H4 (cell line): ENCODE results near the gene WFDC9. TPM values are rescaled to one million over a fixed set of nuclear protein-coding genes. Genes with fewer than 3 reads are reported as not detected.
A peak's percentile ranks its signal among the peaks of the same experiment; 100 is the strongest.
"Not testable (repeated sequence)": the region's sequence is repeated elsewhere in the genome, so short reads cannot be mapped to it uniquely, and the experiment has no call there.

Experiments
- DNase-seq: peaks from one replicate; pipeline ENCODE4 v3.0.0-alpha.2; 2015; ENCODE audit warnings: low spot score
- total RNA-seq: library from RNA; depleted of rRNA; stranded (reverse); fragments of >200 nt; shearing (Covaris generic); gene quantifications from 2 replicates; pipeline ENCODE4 v1.2.3, GENCODE V29; 2014; rRNA removed

Gene WFDC9
- not detected in 2 replicates for total RNA-seq

GRCh38 chr20:45631184-45631583 lies at the start of gene WFDC9:
Gene WFDC9, minus strand, starts transcription at chr20:45631284. Its CDS starts 21,103 bp downstream, at chr20:45610181.
- no peak for DNase-seq

DNA sequence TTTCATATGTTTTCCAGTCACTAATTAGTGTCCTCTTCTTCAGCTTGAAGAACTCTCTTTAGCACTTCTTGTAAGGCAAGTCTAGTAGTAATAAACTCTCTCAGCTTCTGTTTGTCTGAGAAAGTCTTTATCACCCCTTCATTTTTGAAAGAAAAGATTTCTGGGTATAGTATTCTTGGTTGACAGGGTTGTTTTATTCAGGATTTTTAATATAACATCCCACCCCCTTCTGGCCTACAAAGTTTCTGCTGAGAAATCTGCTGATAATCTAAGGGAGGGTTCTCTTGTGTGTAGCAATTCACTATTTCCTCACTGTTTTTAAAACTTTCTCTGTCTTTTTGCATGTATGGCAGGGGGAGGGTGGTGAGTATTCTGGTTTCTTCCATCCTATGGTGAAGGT lies 48.6 kb upstream of the WFDC9 start:
- no peak for DNase-seq

DNA sequence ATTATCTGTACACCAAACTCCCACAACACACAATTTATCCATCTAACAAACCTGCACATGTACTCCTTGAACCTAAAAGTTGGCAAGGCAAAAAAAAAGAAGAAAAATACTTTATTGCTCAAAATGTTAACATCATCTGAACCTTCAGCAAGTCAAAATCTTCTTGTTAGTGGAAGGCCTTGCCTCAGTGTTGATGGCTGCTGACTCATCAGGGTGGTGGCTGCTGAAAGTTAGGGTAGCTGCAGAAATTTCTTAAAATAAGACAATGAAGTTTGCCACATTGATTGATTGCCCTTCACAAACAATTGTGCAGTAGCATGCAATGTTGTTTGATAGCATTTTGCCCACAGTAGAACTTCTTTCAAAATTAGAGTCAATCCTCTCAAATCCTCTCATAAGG lies 41.7 kb upstream of the WFDC9 start:
- DNase-seq, result no peak

DNA sequence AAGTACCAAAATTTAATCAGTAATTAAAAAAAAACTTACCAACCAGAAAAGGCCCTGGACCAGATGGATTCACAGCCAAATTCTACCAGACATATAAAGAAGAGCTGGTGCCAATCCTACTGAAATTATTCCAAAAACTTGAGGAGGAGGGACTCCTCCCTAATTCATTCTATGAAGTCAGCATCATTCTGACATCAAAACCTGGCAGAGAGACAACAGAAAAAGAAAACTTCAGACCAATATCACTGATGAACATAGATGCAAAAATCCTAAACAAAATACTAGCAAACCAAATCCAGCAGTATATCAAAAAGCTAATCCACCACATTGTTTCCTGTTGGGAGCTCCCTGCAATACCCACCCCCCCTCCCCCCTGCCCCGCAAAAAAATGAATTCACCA lies 39.1 kb upstream of the WFDC9 start, which contains the start of gene WFDC11:
Gene WFDC11 (minus strand): TSS at position 101 of the 400 bp plus-strand sequence. CDS start 19,639 bp downstream, outside the sequence.
- DNase-seq, result no peak

GRCh38 chr20:45657038-45657437 lies 26.0 kb upstream of the WFDC9 start:
- not testable (repeated sequence) for DNase-seq

DNA sequence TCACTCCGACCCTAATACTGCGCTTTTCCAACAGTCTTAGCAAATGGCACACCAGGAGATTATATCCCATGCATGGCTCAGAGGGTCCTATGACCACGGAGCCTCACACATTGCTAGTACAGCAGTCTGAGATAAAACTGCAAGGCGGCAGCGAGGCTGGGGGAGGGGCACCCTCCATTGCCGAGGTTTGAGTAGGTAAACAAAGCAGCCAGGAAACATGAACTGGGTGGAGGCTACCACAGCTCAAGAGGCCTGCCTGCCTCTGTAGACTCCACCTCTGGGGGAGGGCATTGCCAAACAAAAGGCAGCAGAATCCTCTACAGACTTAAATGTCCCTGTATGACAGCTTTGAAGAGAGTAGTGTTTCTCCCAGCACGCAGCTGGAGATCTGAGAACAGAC lies 20.6 kb upstream of the WFDC9 start:
- not testable (repeated sequence) for DNase-seq

DNA sequence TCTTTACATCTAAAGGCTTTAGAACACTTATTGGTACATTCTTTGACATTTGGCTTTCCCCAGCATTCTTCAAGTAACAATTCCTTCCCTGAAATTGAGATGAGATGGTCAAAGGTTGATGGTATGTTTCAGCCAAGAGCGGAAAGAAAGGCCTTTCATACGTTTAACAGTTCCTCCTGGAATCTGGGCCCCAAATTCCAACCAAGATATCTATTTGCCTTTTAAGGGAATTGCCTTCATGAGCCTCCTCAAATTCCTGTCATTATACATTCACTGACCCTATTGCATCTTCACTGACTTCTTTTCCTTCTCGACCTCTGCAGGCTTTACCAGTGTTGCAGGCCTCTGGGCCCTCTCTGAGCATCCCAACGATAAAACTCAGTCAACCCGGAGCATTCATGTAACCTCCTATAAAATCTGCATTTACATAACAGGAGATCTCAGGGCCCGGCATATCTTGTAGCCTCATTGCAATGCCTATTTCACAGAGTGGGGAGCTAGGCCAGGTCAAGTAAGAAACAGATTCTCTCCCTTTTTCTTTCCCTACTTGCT lies 18.3 kb upstream of the WFDC9 start:
- DNase-seq, result no peak

GRCh38 chr20:45647441-45648050 lies 16.5 kb upstream of the WFDC9 start:
- DNase-seq, result no peak

- DNase-seq, result no peak
Observed at GRCh38 chr20:45646875-45647274, 15.8 kb upstream of the WFDC9 start.

- DNase-seq, result not testable (repeated sequence)
Observed at GRCh38 chr20:45645869-45646268, 14.8 kb upstream of the WFDC9 start.

DNA sequence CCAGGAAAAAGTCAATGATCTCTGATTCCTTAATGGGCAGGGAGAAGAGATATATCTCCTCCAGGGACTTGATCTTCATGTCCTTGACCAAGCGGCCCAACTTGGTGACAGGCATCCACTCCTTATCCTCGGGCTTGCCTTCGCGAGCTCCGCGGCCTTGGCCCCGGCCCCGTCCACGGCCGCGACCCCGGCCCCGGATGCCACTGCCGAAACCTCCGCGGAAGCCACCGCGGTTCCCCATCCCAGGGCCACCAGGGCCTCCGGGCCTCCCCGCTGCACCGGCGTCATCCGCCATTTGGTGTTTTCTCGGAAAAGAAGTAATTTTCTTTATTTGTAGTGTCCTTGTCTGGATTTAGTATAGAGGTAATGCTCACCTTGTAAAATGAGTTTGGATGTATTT lies 10.0 kb upstream of the WFDC9 start:
- not testable (repeated sequence) for DNase-seq

DNA sequence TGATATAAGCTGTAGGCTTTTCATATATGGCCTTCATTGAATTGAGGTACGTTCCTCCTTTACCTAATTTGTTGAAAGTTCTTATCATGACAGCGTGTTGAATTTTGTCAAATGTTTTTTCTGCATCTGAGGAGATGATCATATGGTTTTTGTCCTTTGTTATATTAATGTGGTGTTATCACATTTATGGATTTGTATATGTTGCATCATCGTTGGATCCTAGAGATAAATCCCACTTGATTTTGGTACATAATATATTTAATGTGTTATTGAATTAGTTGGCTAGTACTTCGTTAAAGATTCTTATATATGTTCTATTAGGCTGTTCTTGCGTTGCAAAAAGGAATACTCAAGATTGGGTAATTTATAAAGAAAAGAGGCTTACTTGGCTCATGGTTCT lies 8.6 kb upstream of the WFDC9 start:
- DNase-seq, result no peak

GRCh38 chr20:45636513-45636912 lies 5.4 kb upstream of the WFDC9 start:
- DNase-seq, result no peak

DNA sequence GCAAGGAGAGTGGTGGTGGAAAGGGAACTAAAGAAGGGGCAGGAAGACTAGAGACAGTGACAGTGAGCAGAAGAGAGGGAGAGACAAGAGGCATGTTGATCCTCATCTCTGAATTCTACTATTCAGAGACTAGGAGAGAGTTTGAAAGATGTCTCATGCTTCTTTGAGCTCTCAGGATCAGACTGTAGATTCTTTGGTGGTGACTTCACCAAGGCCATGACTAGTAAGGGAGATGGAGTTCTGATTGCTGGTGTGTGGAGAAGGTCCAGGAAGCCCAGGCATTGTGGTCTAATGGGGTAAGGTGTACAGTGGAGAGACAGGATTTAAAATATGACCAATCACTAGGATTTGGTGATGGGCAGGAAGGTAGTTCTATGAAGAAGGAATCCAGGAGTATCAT lies 713 bp downstream of the WFDC9 start:
- DNase-seq, result no peak

DNA sequence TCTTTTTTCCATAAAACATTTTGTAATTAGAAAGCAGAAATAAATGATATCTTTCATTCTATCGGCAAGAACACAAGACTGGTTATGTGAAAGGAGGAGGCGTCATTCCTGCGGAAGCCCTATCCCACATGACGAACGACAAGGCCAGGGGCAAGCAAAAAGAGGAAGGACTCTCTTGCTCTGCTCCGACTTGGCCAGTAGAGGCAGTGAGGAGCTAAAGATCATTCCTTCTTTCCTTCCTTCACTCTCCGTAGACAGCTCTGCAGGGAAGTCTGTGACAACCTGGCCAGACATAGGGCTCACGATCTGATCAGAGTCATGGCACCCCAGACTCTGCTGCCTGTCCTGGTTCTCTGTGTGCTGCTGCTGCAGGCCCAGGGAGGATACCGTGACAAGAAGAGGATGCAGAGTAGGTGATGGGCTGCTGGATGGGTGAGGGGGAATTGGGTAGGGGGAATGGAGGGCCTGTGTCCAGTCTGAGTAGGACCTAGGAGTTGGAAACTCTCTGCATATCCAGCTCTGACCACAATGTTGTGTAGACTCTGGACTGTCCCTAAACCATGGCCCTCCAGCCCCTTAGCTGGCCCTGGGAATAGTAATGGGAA lies 1.5 kb downstream of the WFDC9 start, which contains the start of gene WFDC10A:
Gene WFDC10A (plus strand): TSS at position 244 of the 605 bp plus-strand sequence. CDS start 75 bp downstream, at position 319.
- peak; percentile 67 for DNase-seq

DNA sequence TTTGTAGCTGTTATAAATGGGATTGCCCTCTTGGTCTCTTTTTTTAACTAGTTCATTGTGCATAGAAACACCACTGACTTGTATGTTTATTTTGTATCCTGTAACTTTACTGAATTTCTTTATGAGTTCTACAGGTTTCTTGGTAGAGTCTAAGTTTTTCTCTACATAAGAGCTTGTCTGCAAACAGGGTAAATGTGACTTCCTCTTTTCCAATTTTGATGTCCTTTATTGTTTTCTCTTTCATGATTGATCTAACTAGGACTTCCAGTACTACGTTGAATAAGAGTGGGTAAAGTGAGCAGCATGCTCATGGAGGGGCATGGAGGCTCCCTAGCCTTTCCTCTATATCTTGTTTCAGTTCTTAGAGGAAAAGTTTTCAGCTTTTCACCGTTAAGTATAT lies 4.5 kb downstream of the WFDC9 start:
- no peak for DNase-seq

GRCh38 chr20:45621593-45621992 lies 9.5 kb downstream of the WFDC9 start:
- no peak for DNase-seq

DNA sequence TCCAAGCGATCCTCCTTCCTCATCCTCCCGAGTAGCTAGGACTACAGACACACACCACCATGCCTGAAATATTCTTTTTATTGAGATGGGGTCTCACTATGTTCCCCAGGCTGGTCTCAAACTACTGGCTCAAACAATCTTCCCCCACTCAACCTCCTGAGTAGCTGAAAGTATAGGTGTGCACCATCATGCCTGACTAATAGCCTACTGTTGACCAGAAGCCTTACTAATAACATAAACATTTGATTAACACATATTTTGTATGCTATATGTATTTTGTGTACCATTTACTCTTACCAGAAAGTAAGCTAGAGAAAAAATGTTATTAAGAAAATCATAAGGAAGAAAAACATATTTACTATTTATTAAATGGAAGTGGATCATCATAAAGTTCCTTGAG lies 13.5 kb downstream of the WFDC9 start:
- DNase-seq, result no peak

GRCh38 chr20:45612314-45612713 lies 18.8 kb downstream of the WFDC9 start:
- no peak for DNase-seq

GRCh38 chr20:45611054-45611453 lies 20.0 kb downstream of the WFDC9 start:
- DNase-seq, result peak; percentile 73

- DNase-seq, result no peak
Observed at GRCh38 chr20:45607810-45608209, 23.3 kb downstream of the WFDC9 start.

- DNase-seq, result no peak
Observed at GRCh38 chr20:45595235-45595634, 35.8 kb downstream of the WFDC9 start.

DNA sequence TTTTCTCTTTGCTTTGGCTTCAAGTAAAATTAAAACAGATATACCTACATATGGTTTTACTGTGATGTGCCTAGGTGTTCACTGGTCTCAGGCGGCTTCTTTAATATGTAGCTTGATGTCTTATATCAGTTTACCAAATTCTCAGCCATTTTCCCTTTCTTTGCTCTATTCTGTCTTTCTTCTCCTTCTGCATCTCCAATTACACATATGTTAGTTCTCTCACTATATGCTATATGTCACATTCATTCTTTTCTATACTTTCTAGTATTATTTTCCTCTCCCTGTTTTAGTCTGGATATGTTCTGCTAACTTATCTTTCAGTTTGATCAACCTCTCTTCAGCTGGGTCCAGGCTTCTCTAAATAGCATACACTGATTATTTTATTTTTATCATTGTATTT lies 37.6 kb downstream of the WFDC9 start:
- no peak for DNase-seq
